ENCODE results near the gene MACC1.

- TF ChIP-seq CTCF (conservative IDR thresholded peaks at IDR 0.05; ENCODE audit: low read depth, low read length) = no peak
- no peak for TF ChIP-seq EZH2 (IDR thresholded peaks at IDR 0.05; ENCODE audit: low read length, unreplicated experiment)
Observed at GRCh38 chr7:20241911-20242261, 24.7 kb upstream of the MACC1 start.

Data from PC-3 (cell line).